HG03159 (cell line): Measurements from ENCODE around the gene HADHA.
"Not testable (repeated sequence)": the region's sequence is repeated elsewhere in the genome, so short reads cannot be mapped to it uniquely, and the experiment has no call there.

ENCODE experiments used
- ATAC-seq: cut with Tn5 transposase; IDR thresholded peaks from one replicate; pipeline ENCODE4 v1.9.1; 2021; ENCODE audit warnings: mild to moderate bottlenecking, moderate library complexity; ENCODE audit not compliant: unreplicated experiment

HADHA gene

DNA sequence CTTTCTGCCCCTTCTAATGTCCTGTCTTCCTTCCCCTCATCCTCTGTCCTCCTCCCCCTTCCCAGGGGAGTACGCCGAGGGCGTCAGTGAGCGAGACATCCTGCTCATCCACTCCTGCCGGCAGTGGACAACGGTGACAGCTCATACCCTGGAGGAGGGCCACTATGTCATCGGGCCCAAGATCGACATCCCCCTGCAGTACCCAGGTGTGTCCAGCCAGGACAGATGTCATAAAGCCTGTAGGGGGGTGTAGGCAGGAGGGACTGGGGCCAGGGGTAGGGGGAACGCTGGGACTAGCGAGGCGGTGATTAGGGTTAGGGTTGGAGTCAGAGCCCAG is 68.2 kb downstream of the HADHA start:
- no peak for ATAC-seq

DNA sequence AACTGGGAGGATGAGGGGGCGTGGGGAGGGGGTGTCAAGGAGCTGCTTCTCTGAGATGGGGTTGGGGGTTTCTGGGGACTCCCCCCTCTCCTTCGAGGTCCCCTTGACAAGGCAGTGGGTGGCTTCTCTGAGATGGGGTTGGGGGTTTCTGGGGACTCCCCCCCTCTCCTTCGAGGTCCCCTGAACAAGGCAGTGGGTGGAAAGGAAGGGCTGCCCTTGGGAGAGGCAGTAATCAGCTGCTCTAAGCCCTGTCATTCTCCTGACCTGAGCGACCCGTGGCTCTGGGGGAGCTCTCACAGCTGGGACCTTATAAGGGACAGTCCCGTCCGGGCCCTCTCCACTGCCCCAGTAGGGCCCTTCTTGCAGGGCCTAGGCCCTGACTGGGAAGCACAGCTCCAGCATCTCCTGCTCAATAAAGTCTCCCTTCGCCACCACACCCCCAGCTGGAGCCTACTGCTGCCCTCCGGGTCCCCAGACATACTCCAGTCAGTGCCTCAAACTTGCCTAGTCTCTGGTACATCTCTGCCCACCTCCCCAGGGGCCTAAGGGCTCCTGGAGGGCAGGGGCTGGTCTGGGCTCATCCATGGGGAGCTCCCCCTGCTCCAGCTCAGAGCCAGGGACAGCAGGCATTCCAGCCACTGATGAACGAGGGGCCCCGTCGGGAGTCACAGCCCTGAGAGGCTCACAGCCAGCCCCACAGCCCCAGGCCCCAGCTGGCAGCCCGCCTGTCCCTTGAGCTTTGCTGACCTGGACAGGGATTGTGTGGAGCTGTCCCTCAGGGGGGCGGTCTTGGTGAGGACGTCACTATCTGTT is 68.8 kb downstream of the HADHA start:
- ATAC-seq, result no peak

DNA sequence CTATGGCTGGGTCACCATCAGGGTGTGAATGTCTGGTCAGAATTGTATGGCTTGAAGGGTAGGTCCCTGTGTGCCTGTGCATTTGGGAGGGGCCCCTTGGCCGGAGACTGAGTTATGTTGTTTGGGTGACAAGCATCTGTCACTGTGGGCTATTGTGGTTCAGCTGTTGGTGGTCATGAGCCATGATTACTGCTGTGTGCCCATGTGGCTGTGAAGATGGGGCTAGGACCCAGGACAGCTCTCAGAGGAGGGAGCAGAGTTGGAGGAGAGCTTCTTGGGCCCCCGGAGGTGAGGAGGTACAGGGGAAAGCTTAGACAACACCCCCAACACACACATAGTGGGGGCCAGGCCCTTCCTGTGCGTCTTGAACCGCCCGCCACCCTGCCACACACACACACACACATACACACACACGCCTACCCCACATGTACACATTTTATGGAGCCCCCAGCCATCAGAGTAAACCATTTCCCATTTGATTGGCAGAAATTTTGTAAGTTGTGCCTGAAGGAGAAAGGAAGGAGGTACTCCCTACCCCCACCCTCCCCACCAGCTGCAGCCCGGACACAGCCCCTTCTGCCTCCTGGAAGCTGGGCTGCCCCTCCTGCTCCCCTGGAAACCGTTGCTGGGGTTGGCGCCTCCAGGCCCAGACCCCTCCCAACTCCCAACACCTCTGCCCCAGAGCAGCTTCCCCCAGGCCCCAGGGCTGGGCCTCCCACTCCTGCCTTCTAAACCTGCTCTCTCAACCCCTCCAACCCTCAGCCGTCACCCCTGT is 69.6 kb downstream of the HADHA start:
- ATAC-seq, result no peak

DNA sequence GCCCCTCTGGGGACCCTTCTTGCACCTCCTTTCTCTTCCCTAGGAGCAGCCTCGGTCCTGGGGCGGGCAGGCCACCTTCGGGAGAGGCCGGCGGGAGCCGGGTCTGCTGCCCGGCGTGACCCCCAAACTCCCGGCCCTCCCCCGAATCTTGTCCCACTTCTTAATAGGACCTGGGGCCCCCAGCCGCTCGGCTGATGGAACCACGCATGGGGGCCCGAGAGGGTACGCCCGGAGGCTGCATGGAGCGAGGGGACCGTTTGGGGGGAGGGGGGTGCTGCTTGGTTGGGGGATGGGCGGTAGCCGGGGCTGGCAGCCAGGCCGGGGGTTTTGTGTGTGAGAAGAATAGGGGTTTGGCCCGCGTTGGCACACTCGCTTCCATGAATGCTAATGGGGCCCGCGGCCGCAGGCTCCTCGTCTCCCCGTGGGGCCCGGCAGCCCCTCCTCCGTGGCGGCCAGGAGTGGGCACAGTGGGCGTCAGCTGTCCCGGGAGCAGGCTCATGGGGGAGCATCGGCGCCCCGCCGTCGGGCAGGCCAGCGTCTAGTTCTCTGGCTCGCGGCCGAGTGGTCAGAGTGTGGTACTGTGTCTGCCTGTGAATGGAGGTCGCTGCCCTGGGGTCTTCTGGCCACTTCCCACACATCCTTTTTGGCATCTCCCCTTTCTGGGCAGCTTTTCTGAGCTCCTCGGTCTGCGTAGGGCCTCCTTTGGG is 70.5 kb downstream of the HADHA start:
- ATAC-seq, result no peak

GRCh38 chr2:26172871-26173775 is 71.3 kb downstream of the HADHA start, which contains the start of gene GAREM2:
GAREM2 (plus strand) TSS chr2:26173088; CDS start chr2:26173221, 133 bp downstream.
- no peak for ATAC-seq

DNA sequence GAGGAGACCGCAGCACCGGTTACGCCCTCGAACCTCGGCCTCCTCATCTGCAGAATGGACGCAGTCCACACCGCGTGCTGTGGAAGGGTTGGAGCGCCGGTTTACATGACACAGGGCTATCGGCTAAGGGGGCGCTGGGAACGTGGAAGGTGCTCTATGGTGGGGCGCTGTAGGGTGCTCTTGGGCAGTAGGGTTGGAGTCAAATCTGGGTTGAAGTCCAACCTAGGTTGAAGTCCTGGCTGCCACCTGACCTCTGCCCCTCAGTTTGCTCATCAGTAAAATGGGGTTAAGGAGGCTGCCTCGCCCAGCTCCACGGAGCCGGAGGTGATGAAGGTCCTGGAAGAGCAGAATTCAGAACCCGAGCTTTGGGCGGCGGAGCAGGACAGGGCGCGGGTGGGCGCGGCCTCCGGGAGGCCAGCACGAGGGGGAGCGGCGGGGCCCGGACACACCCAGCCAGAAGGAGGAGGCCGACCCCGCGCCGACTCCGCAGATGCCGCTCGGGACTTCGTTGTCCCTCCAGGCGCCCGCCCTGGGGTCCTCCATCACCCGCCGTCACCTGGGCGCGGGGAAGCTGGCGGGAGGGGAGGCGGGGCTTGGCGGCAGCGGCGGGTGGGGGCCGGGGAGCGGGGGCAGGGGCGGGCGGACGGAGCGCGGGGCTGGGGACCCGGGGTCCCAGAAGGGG is 72.1 kb downstream of the HADHA start:
- no peak for ATAC-seq

DNA sequence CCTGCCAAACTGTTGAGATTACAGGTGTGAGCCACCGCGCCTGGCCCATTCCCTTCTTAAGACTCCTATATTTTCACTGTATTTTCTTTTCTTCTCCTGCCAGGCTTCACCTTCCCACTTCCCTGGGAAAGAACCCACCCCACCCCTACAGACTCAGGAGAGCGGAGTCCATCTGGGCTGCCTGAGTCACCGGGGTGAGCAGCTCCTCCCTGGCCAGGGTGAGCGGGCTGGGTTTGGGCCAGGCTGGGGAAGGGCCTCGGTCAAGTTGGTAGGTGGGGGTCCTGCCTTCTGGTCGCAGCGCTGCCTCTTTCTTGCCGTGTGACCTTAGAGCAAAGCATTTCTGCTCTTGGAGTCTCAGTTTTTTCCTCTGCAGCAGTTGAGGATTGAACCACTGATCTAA is 73.6 kb downstream of the HADHA start:
- ATAC-seq, result no peak

- ATAC-seq, result no peak
Observed at GRCh38 chr2:26169681-26170414, 74.6 kb downstream of the HADHA start.

GRCh38 chr2:26169226-26169625 is 75.2 kb downstream of the HADHA start:
- ATAC-seq, result no peak

- no peak for ATAC-seq
Observed at GRCh38 chr2:26168785-26169184, 75.6 kb downstream of the HADHA start.

DNA sequence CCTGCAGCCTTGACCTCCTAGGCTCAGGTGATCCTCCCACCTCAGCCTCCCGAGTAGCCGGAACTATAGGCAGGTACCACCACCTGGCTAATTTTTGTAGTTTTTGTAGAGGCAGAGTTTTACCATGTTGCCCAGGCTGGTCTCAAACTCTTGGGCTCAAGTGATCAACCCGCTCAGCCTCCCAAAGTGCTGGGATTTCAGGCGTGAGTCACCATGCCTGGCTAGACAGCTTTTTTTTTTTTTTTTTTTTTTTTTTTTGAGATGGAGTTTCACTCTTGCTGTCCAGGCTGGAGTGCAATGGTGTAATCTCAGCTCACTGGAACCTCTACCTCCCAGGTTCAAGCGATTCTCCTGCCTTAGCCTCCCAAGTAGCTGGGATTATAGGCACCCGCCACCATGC is 77.9 kb downstream of the HADHA start:
- ATAC-seq, result not testable (repeated sequence)

GRCh38 chr2:26165403-26165802 is 79.0 kb downstream of the HADHA start:
- no peak for ATAC-seq

DNA sequence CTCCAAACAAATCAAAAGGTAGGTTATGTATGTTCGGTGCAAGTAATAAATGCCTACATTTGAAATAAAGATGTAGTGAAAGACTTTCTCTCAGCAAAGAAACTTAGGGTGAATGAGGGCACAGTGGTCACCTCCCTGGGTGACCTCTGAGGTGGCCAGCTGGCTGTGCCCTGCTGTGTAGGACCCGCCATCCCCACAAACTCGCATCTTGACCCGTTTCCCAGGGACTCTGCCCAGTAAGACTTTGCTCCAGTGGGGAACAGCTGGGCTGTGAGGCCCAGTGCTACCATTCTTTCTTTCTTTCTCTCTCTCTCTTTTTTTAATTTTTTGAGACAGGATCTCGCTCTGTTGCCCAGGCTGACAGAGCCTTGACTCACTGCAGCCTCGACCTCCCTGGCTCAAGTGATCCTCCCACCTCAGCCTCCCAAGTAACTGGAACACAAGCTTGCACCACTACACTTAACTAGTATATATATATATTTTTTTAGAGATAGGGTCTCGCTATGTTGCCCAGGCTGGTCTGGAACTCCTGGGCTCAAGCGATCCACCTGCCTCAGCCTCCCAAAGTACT is 79.7 kb downstream of the HADHA start:
- ATAC-seq, result no peak

GRCh38 chr2:26164231-26164630 is 80.2 kb downstream of the HADHA start:
- no peak for ATAC-seq

DNA sequence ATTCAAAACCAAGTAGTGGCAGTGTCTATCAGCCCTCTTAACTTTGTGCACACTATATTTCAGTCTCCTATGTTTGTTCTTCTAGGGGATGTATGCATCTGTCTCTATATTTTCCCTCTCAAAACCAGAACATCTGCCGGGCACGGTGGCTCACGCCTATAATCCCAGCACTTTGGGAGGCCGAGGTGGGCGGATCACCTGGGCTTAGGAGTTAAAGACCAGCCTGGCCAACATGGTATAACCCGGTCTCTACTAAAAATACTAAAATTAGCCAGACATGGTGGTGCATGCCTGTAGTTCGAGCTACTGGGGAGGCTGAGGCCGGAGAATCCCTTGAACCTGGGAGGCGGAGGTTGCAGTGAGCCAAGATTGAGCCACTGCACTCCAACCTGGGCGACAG is 81.5 kb downstream of the HADHA start:
- no peak for ATAC-seq

DNA sequence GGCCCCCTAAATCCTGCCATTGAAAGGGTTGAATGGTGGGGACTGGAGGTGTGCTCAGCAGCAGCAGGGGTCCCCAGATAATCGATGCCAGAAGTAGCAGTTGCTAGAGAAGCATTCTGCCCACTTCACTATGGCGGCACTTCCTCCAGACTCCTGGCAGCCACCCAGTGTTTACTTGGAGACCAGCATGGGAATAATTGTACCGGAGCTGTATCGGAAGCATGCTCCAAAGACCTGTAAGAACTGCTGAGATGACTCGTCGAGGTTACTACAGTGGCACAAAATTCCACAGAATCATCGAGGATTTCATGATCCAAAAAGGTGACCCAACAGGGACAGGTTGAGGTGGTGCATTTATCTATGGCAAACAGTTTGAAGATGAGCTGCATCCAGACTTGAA is 82.5 kb downstream of the HADHA start:
- ATAC-seq, result no peak

DNA sequence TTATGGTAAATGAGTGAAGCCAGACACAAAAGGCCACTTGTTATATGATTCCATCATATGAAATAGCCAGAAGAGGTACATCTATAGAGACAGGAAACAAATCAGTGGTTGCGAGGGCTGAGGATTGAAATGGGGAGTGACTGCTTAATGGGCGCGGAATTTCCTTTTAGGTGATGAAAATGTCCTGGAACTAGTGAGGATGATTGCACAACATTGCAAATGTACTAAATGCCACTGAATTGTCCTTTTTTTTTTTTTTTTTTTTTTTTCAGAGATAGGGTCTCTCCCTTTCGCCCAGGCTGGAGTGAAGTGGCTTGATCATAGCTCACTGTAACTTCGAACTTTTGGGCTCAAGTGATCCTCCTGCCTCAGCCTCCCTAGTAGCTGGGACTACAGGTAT is 86.9 kb downstream of the HADHA start:
- no peak for ATAC-seq

- ATAC-seq, result no peak
Observed at GRCh38 chr2:26150243-26150642, 94.2 kb downstream of the HADHA start.

- ATAC-seq, result no peak
Observed at GRCh38 chr2:26148501-26148900, 95.9 kb downstream of the HADHA start.
